Measurements from ENCODE around the gene PMEL.
"Not testable (repeated sequence)": the region's sequence is repeated elsewhere in the genome, so short reads cannot be mapped to it uniquely, and the experiment has no call there.

The PMEL gene

GRCh38 chr12:55923648-55924047 is 42.2 kb downstream of the PMEL start:
- not testable (repeated sequence) for DNase-seq (ENCODE audit: low spot score)

- no peak for DNase-seq (ENCODE audit: low spot score)
Measured at GRCh38 chr12:55922126-55922525, 43.7 kb downstream of the PMEL start.

DNA sequence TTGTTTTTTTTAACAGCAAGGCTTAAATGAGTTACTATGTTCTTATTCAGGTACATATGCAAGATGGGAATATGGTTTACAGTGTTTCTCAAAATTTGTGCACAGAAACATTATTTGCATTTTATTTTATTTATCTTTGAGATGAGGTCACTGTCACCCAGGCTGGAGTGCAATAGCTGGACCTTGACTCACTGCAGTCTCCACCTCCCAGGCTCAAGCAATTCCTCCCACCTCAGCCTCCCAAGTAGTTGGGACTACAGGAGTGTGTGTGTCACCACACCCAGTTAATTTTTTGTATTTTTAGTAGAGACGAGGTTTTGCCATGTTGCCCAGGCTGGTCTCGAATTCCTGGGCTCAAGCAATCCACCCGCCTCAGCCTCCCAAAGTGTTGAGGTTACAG is 46.8 kb downstream of the PMEL start:
- DNase-seq (ENCODE audit: low spot score), result not testable (repeated sequence)

- DNase-seq (ENCODE audit: low spot score), result no peak
Measured at GRCh38 chr12:55915482-55915859, 50.4 kb downstream of the PMEL start.

GRCh38 chr12:55912908-55913307 is 52.9 kb downstream of the PMEL start:
- no peak for DNase-seq (ENCODE audit: low spot score)

DNA sequence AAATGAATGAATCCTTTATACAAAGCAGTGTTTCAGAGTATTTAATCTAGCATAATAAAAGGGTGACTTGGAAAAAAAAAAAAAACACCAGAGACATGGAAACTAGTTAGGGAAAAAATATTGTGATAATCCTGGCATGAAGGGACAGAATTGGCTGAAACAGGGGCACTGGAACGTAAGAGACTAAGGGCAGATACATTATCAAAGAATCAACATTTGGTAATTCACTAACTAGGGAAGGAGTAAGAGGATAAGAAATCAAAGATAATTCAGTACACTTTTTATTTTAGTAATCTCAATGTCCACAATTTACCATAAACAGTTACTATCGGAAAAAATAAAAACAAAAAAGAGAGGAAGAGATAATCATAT is 56.3 kb downstream of the PMEL start:
- no peak for DNase-seq (ENCODE audit: low spot score)

- DNase-seq (ENCODE audit: low spot score), result no peak
Measured at GRCh38 chr12:55908726-55909512, 56.9 kb downstream of the PMEL start.

- DNase-seq (ENCODE audit: low spot score), result no peak
Measured at GRCh38 chr12:55906056-55906455, 59.8 kb downstream of the PMEL start.

Data from left forelimb (tissue), 1 donor.